Natural killer cell (primary cell): ENCODE results near the gene COL6A3. TPM values are rescaled to one million over a fixed set of nuclear protein-coding genes. Genes with fewer than 3 reads are reported as not detected.
"Not testable (repeated sequence)": the region's sequence is repeated elsewhere in the genome, so short reads cannot be mapped to it uniquely, and the experiment has no call there.

Experiments used
- ATAC-seq, 3 donors: fragments of 150-1000 bp in 2 of 3; fragments of 200-7000 bp in 1 of 3; cut with Tn5 transposase; 1 replicate in 1 of 3; 2 replicates in 2 of 3; pipeline ENCODE4 v1.10.0; 2021; ENCODE audit warnings: mild to moderate bottlenecking in 2 of 3, moderate library complexity in 2 of 3
- DNase-seq, 2 donors: peaks; one replicate each; pipeline versions ENCODE4 v3.0.0 to v3.0.0-alpha.2; 2013 to 2021; ENCODE audit warnings: mixed read lengths in 1 of 2
- H3K27ac ChIP-seq: one replicate; pipeline ENCODE4 v1.5.1; 2013; ENCODE audit warnings: mild to moderate bottlenecking, low read length
- H3K27me3 ChIP-seq: one replicate; pipeline ENCODE4 v1.6.1; 2013; ENCODE audit warnings: low read length; ENCODE audit not compliant: control insufficient read depth, insufficient read depth
- H3K36me3 ChIP-seq: one replicate; pipeline ENCODE4 v1.6.1; 2013; ENCODE audit warnings: low read length; ENCODE audit not compliant: control insufficient read depth, insufficient read depth
- H3K4me1 ChIP-seq: one replicate; pipeline ENCODE4 v1.6.1; 2013; ENCODE audit warnings: low read length; ENCODE audit not compliant: control insufficient read depth, insufficient read depth
- H3K4me3 ChIP-seq: one replicate; pipeline ENCODE4 v1.5.1; 2013; ENCODE audit warnings: low read length
- H3K9me3 ChIP-seq: one replicate; pipeline ENCODE4 v1.6.1; 2013; ENCODE audit warnings: low read length; ENCODE audit not compliant: control insufficient read depth, insufficient read depth
- H3K27ac Mint-ChIP-seq, 2 donors: one replicate each; pipeline ENCODE4 v1.8.0; 2022; ENCODE audit warnings: mild to moderate bottlenecking in 2 of 2, mixed read lengths in 2 of 2, moderate library complexity in 1 of 2
- H3K27me3 Mint-ChIP-seq, 2 donors: one replicate each; pipeline ENCODE4 v1.8.0; 2022; ENCODE audit warnings: low read depth in 2 of 2, mixed read lengths in 2 of 2
- H3K36me3 Mint-ChIP-seq: one replicate; pipeline ENCODE4 v1.8.0; 2022; ENCODE audit warnings: mixed read lengths
- H3K4me1 Mint-ChIP-seq, 2 donors: one replicate each; pipeline ENCODE4 v1.8.0; 2022; ENCODE audit warnings: mixed read lengths in 2 of 2
- H3K4me3 Mint-ChIP-seq: one replicate; pipeline ENCODE4 v1.8.0; 2022; ENCODE audit warnings: mild to moderate bottlenecking, moderate library complexity, mixed read lengths
- H3K9me3 Mint-ChIP-seq, 2 donors: one replicate each; pipeline ENCODE4 v1.8.0; 2022; ENCODE audit warnings: mixed read lengths in 2 of 2
- WGBS: methylation state at CpG from one replicate; pipeline ENCODE4 v1.1.7; 2013; ENCODE audit warnings: missing lambda C conversion rate; ENCODE audit not compliant: insufficient coverage; 5-methylcytosine and 5-hydroxymethylcytosine counted together
- intact Hi-C: fragments of 100-400 bp; cut with micrococcal nuclease; formaldehyde crosslinking; loops from one replicate; pipeline ENCODE4 v1.14.2; 2022
- total RNA-seq, 4 donors: library from RNA; stranded (reverse); fragments of 120-200 nt in 1 of 4; gene quantifications; one replicate each; pipeline versions ENCODE4 v1.2.3 to v1.2.4, GENCODE V29; 2013 to 2022
- TF ChIP-seq, protein P1 (sequence below): fragments of 200-600 bp; IDR thresholded peaks from one replicate; pipeline ENCODE4 v1.8.0; 2022; ENCODE audit warnings: antibody characterized with exemption

COL6A3 gene
- total RNA-seq, 3 donors from 2014 or later (not counting 1 experiment from before 2014, with no cell fraction given), result 0.10 to 0.31 (median 0.29) TPM

DNA sequence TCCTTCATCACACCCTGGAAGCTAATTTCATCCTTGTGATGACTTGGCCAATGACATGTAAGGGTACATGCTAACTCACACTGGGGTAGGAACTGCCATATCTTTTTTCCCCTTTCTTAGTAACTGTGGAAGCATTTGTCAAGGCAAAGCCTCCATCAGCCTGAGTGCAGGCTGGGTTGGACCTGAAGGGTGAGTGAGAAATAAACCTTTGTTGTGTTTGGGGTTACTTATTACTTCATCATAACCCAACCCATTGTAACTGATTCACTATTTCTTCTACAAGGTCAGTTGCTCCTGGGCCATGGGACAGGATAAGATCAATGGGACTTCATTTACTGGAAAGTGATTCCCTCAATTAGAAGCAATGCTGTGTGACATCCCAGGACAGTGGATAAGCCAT, 108.4 kb downstream of the COL6A3 start:
- intact Hi-C loops, result no loop called here
- Histone ChIP-seq H3K27ac (no peak overlapping the region), H3K4me3 (no peak overlapping the region), H3K4me1 (no peaks in the 10 kb centered on the region), H3K36me3 (no peaks in the 10 kb centered on the region), H3K9me3 (no peaks in the 10 kb centered on the region), H3K27me3 (no peaks in the 10 kb centered on the region)
- Mint-ChIP-seq H3K27me3 (peaks cover 16 to 22% of the 10 kb centered on the region in 2 donors), H3K9me3 (no peaks in the 10 kb centered on the region), H3K27ac (no peak overlapping the region), H3K36me3 (no peaks in the 10 kb centered on the region), H3K4me1 (no peaks in the 10 kb centered on the region), H3K4me3 (no peak overlapping the region)
- TF ChIP-seq, protein P1, sequence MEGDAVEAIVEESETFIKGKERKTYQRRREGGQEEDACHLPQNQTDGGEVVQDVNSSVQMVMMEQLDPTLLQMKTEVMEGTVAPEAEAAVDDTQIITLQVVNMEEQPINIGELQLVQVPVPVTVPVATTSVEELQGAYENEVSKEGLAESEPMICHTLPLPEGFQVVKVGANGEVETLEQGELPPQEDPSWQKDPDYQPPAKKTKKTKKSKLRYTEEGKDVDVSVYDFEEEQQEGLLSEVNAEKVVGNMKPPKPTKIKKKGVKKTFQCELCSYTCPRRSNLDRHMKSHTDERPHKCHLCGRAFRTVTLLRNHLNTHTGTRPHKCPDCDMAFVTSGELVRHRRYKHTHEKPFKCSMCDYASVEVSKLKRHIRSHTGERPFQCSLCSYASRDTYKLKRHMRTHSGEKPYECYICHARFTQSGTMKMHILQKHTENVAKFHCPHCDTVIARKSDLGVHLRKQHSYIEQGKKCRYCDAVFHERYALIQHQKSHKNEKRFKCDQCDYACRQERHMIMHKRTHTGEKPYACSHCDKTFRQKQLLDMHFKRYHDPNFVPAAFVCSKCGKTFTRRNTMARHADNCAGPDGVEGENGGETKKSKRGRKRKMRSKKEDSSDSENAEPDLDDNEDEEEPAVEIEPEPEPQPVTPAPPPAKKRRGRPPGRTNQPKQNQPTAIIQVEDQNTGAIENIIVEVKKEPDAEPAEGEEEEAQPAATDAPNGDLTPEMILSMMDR, result no peak
- no peak for ATAC-seq
- no peak for DNase-seq

DNA sequence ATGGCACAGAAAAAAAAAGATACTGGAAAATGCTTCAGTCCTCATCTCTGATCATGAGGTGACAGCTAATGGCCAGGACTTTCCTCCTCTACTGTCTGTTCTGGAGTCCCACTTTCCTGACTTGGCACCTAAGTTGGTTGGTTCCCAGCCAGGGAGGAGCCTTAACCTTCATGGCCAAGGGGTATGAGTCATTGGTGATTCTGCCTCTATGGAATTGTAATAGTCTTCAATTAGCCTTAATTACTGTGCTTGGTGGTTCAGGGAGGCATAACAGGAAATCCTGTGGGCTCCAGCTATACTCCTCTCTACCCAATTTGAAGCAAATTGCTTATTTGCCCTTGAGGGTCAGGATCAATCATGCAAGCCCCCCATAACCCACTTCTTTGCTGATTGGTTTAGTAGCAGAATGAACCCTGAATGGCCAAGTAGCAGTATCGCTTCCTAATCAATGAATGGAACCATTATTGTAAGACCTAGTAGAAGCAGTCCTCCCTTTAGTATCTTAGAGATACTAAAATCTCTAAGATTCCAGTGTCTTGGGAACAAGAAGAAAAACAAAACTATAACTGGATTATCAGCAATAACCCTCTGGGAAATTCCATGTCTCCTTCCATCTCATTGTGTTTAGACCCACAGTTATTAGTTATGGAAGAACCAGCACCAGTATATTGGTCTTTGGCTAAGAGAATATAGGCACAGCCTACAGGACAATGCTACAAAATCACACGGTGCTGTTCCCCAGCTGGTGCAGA, 109.0 kb downstream of the COL6A3 start:
- H3K36me3 Mint-ChIP-seq, result no peaks in the 10 kb centered on the region
- no peak overlapping the region for H3K27ac Mint-ChIP-seq
- no peak overlapping the region for H3K27ac ChIP-seq
- H3K4me1 Mint-ChIP-seq, result no peaks in the 10 kb centered on the region
- H3K36me3 ChIP-seq, result no peaks in the 10 kb centered on the region
- H3K27me3 ChIP-seq, result no peaks in the 10 kb centered on the region
- TF ChIP-seq, protein P1, result no peak
- H3K9me3 ChIP-seq, result no peaks in the 10 kb centered on the region
- no peak overlapping the region for H3K4me3 ChIP-seq
- intact Hi-C loops, result no loop called here
- WGBS, result 65% methylated on average over 2 of the region's 2 CpGs
- H3K4me3 Mint-ChIP-seq, result no peak overlapping the region
- H3K27me3 Mint-ChIP-seq, result peaks cover 16 to 22% of the 10 kb centered on the region in 2 donors
- no peaks in the 10 kb centered on the region for H3K4me1 ChIP-seq
- no peaks in the 10 kb centered on the region for H3K9me3 Mint-ChIP-seq
- ATAC-seq (no peak), DNase-seq (no peak)

DNA sequence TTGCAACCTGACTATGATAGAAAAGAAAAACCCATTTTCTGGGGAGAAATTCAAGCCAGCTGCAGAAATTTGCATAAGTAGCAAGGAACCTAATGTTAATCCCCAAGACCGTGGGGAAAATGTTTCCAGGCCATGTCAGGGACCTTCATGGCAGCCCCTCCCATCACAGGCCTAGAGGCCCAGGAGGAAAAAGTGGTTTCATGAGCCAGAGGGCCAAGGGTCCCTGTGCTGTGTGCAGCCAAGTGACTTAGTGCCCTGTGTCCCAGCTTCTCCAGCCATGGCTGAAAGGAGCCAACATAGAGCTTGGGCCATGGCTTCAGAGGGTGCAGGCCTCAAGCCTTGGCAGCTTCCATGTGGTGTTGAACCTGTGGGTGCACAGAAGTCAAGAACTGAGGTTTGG, 110.7 kb downstream of the COL6A3 start:
- WGBS, result 38% methylated on average over 1 of the region's 1 CpG
- H3K27me3 ChIP-seq, H3K9me3 ChIP-seq, DNase-seq, H3K9me3 Mint-ChIP-seq, H3K36me3 ChIP-seq, ATAC-seq, H3K4me3 Mint-ChIP-seq, H3K27ac Mint-ChIP-seq, H3K27ac ChIP-seq, H3K4me1 Mint-ChIP-seq, H3K4me3 ChIP-seq, intact Hi-C loops, H3K4me1 ChIP-seq, H3K36me3 Mint-ChIP-seq: not testable (repeated sequence)
- H3K27me3 Mint-ChIP-seq, result peaks cover 5 to 16% of the 10 kb centered on the region in 2 donors

DNA sequence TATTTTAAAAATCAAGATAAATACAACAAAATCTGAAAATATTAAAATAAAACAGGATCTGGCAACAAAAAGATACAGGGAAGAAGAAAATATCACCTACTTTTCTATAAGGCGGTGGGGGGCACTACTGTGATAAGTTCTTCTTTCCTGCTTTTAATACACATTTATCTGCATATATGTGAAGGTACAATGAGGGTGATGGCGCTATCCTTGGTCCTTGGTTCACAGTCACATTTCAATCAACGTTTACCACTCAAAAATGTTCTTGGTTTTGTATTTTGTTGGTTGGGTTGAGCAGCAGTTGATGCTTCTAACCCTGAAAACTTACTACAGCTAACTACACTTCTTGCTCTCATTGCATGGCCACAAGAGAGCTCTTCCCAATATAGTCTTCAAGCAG, 112.4 kb downstream of the COL6A3 start:
- Histone ChIP-seq H3K4me3 (no peak overlapping the region), H3K27me3 (no peaks in the 10 kb centered on the region), H3K27ac (no peak overlapping the region), H3K4me1 (no peaks in the 10 kb centered on the region), H3K36me3 (no peaks in the 10 kb centered on the region), H3K9me3 (no peaks in the 10 kb centered on the region)
- ATAC-seq, result no peak
- Mint-ChIP-seq H3K36me3 (no peaks in the 10 kb centered on the region), H3K9me3 (no peaks in the 10 kb centered on the region), H3K27me3 (peaks cover 13% of the 10 kb centered on the region in 2 donors), H3K4me1 (no peaks in the 10 kb centered on the region), H3K4me3 (no peak overlapping the region), H3K27ac (no peak overlapping the region)
- intact Hi-C loops, result no loop called here
- no peak for DNase-seq
- TF ChIP-seq, protein P1, result no peak
- no CpG with 5 or more reads among the region's 3 CpGs for WGBS
